Measurements from ENCODE around the gene FREY1. TPM values are rescaled to one million over a fixed set of nuclear protein-coding genes. Genes with fewer than 3 reads are reported as not detected.

FREY1 gene
- total RNA-seq = not detected
- long read RNA-seq = 0 reads

GRCh38 chr11:45906965-45907611, at the start of gene FREY1:
FREY1 (minus strand) TSS chr11:45907271; CDS start chr11:45907245, 26 bp downstream.
- ATAC-seq (no peak), DNase-seq (ENCODE audit: missing footprints) (no peak)
- intact Hi-C loops (cut with DNase I) = no loop called here

GRCh38 chr11:45949992-45950407, 42.9 kb upstream of the FREY1 start:
- ATAC-seq (peak; percentile 44), DNase-seq (ENCODE audit: missing footprints) (no peak)
- intact Hi-C loops (cut with DNase I) = no loop called here

GRCh38 chr11:45948356-45948755, 41.3 kb upstream of the FREY1 start:
- no peak for DNase-seq (ENCODE audit: missing footprints)
- intact Hi-C loops (cut with DNase I) = no loop called here

DNA sequence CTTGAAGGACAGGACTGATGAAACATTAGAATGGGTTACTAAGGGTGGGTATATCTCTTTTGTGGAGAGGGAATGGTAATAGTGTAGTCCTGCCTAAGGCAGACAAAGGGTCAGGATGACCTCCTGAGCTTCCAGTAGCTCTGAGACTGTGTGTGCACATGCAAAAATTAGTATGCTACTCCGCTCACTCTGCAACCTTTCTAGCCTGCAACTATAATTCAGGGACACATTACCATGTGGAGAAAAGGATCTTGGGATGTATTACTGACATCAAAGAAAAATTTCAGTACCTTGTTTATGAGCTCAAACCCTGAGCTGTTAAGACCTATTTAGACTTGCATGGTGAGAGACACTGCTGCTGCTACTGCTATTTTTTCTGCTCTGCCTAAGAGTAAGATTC, 40.8 kb upstream of the FREY1 start:
- ATAC-seq (no peak), DNase-seq (ENCODE audit: missing footprints) (no peak)
- intact Hi-C loops (cut with DNase I) = no loop called here

More at GRCh38 chr11:45948356-45948755, 41.3 kb upstream of the FREY1 start:
- no peak for ATAC-seq

GRCh38 chr11:45945397-45945999, 38.4 kb upstream of the FREY1 start:
- DNase-seq (ENCODE audit: missing footprints) (no peak), ATAC-seq (no peak)
- intact Hi-C loops (cut with DNase I) = no loop called here

DNA sequence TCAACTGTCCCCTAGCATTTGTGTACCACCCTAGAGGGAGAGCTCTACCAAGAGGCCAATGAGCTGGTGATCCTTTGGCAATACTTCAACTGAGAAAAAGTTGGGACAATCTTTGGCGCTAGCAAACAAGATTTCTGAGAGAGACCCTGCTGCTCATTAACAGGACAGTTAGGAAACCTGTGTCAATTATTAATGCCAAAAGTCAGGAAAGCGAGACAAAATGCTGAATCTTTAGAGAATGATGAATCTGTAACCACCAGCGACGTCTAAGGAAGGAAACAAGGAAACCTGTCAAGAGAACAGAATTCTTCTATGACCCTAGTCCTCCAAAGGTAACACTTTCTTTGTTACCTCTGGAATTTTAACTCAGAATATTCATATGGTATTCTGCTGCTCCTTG, 35.3 kb upstream of the FREY1 start:
- ATAC-seq (no peak), DNase-seq (ENCODE audit: missing footprints) (no peak)
- intact Hi-C loops (cut with DNase I) = no loop called here

GRCh38 chr11:45941285-45941684, 34.2 kb upstream of the FREY1 start:
- DNase-seq (ENCODE audit: missing footprints) (no peak), ATAC-seq (no peak)
- intact Hi-C loops (cut with DNase I) = no loop called here

GRCh38 chr11:45939836-45940235, 32.8 kb upstream of the FREY1 start:
- DNase-seq (ENCODE audit: missing footprints) = no peak
- no peak for ATAC-seq
- intact Hi-C loops (cut with DNase I) = no loop called here

DNA sequence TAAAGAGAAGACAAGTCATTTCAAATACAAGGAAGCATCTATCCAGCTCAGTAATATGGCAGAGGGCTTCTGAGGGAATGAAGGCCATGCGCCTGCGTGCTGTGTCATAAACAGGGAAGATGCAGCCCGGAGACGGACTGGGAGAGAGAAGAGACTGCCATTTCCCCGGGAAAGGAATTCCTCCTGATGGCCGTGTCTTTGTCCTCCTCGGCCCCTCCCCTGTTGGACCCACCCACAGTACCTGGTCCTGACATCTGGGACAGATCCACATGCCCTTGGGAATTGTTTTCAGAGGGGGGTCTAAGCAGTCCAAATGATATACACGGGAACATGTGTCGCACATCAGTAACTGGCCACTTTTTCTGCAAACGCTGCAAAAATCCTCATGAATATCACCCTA, 30.8 kb upstream of the FREY1 start:
- ATAC-seq = no peak
- no peak for DNase-seq (ENCODE audit: missing footprints)
- intact Hi-C loops (cut with DNase I) = no loop called here

- no peak for ATAC-seq
- DNase-seq (ENCODE audit: missing footprints) = no peak
- intact Hi-C loops (cut with DNase I) = no loop called here
These were observed 29.5 kb upstream of the FREY1 start for GRCh38 chr11:45936511-45937054.

DNA sequence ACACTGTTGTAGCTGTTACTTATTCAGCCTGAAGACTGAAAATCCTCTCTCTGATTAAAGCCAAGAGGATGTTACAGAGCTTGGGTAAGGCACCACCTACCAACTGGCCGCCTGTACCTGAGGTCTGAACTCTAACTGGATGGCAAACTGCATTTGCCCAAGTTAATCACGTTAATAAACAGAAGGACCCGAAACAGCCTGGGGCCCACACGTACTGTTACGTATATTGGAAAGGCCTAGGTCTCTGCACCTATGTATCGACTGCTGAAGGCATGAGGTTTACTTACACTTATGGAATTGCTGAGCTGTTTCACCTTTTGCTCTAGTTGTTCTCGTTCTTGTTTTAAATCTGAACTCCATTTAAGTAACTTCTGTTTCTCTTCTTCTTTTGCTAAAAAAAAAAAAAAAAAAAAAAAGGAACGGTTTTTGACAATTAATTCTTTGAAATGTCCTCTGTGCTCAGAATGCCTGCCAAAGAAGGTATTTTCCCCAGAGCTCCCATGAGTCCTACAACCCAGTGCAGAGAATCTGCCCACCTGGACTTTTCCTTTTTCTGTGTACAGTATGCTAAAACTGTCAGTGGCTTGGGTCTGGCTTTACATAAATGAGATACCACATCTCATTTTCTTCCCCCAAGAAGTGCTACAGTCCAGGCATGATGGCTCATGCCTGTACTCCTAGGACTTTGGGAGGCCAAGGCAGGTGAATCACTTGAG, 28.4 kb upstream of the FREY1 start:
- intact Hi-C loops (cut with DNase I) = no loop called here
- no peak for ATAC-seq
- no peak for DNase-seq (ENCODE audit: missing footprints)

DNA sequence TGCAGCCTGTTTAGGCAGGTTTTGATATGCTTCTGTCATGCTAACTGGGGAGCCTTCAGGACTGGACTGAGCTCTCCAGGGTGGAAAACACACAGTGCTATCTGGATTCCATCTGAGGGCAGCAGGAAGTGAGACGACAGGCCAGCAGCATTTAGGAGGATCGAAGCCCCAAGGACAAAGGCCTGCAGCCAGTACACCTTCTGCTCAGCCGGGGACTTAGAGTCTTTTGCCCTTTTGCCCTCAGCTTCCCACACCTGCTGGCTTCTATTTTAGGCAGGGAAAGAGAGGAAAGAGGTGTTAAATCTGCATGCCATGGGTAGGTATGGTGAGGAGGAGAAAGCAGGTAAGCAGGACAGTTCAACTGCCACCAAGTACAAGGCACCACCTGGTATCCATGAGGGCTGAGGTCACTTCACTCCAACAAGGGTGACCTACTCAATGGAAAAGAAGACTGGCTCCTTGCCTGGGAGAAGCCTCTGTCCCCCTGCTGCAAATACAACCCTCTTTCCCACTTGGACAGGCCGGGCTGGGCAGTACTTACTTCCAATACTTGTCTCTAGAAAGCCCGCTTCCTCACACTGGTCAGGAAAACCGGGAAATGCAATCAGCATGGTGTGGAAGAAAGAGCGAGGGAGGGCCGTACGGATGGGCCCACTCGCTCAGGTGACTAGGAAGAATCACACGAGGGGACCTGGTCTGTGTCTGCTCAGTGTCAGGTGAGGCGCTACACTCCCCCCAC, 27.7 kb upstream of the FREY1 start:
- intact Hi-C loops (cut with DNase I) = no loop called here
- ATAC-seq = no peak
- no peak for DNase-seq (ENCODE audit: missing footprints)

GRCh38 chr11:45933846-45934579, 26.9 kb upstream of the FREY1 start:
- intact Hi-C loops (cut with DNase I) = no loop called here
- DNase-seq (ENCODE audit: missing footprints) = no peak

DNA sequence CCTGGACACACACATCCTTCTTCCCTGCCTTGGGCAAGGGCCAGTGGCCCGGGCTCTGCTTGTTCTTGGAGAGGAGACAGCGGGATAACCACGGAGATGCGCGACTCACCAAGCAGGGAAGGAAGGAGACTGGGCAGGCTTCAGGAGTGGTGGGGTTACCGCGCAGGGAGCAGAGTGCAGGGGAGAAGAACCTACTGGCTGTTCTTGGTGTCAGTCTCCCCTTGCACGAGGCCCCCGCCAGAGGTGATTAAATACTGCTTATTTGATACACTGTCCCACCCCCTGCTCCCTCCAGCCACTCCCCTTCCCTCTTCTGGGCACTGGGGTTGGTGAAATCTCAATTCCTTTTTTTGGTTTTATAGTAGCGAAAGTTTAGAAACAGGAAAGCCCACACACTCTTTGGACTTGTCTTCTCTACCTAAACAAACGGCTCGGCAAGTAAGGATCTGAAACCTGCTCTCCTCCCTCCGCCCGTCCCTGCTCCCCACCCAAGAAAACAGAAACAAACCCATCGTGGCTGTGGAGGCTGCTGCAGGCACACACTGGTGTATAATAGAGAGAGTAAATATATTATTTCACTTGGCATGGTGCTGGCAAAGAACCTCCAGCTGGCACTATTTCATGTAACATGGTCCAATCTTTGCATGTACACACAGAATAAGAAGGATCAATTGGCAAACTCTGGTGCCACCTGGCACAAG, 26.2 kb upstream of the FREY1 start:
- intact Hi-C loops (cut with DNase I) = no loop called here
- DNase-seq (ENCODE audit: missing footprints) (no peak), ATAC-seq (no peak)

More at GRCh38 chr11:45933846-45934579, 26.9 kb upstream of the FREY1 start:
- ATAC-seq = no peak

DNA sequence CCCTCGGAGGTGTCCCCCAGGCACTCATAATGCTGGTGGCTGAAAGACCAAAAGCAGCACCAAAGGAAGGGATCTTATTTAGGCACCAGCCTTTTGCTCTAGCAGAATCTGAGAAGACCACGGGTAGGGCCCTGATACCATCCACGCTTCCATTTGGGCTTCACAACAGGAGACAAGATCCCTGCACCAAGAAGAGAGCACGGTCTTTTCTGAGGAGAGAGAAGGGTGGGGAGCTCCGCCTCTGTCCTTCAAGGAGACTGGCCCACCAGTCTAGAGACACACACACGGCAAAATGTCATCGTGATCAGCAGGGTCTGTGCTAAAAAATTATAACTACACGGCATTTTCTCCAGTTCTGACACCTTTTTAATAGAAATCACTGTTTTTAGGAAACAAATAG, 25.1 kb upstream of the FREY1 start:
- intact Hi-C loops (cut with DNase I) = no loop called here
- DNase-seq (ENCODE audit: missing footprints) = no peak
- ATAC-seq = no peak

DNA sequence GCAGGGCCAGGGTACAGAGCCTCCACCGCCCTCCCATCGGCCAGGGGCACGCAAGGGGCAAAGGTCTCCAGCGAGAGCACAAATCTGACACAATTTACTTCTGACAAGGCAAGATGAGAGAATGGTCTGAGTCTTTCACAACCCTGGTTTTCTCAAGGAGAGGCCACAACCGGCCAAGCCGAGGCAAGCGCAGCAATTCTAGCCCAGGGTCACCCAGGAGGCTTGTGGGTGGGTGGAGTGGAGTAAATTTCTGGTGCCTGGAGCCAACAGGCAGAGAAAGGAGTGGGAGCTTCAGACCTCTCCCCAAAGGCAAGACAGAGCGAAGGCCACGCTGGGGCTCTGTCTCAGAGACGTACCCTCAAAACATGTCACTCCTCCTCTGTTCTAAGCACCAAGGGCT, 24.7 kb upstream of the FREY1 start:
- intact Hi-C loops (cut with DNase I) = no loop called here
- DNase-seq (ENCODE audit: missing footprints) (no peak), ATAC-seq (no peak)

GRCh38 chr11:45930951-45931570, 24.0 kb upstream of the FREY1 start:
- no peak for ATAC-seq
- DNase-seq (ENCODE audit: missing footprints) = no peak

More at GRCh38 chr11:45930951-45931570, 24.0 kb upstream of the FREY1 start:
- intact Hi-C loops (cut with DNase I) = no loop called here

Data from Right ventricle myocardium inferior (tissue), 1 donor.